Coronary artery (tissue), 2 donors: ENCODE measurements around the gene BICD1.

Experiments
- DNase-seq: peaks from one replicate; pipeline ENCODE4 v3.0.0-alpha.2; 2017; ENCODE audit warnings: low spot score
- H3K27ac ChIP-seq, 2 donors: fragments of 200-600 bp; sonication (generic); one replicate each; pipeline ENCODE4 v1.5.1; 2016 to 2019
- H3K4me3 ChIP-seq: fragments of 200-600 bp; sonication (generic); 2 replicates; pipeline ENCODE4 v1.5.1; 2016; ENCODE audit warnings: mild to moderate bottlenecking, moderate library complexity
- CTCF ChIP-seq: fragments of 200-600 bp; sonication (generic); IDR thresholded peaks from one replicate; pipeline ENCODE4 v1.5.1; 2019; ENCODE audit warnings: antibody characterized with exemption

Gene BICD1

DNA sequence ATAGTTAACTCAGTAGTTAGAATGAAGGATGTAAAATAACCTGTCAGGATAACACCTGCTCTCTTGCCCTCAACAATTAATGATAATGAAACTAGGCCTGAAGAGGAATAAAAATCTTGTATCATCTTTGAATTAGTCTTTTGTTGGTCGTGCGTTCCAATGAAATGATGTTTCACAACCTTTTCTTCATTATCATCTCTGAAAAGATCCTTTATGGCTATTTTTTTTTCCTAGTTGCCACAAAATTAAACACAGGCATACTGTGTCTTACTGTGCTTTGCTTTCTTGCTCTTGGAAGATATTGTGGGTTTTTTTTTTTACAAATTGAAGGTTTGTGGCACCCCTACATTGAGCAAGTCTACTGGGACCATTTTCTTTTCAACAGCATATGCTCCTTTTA, 128.6 kb downstream of the BICD1 start:
- no peak for DNase-seq
- no peak for TF ChIP-seq CTCF
- H3K27ac ChIP-seq, result no peak overlapping the region
- H3K4me3 ChIP-seq, result no peak overlapping the region

GRCh38 chr12:32240162-32240561, 133.5 kb downstream of the BICD1 start:
- Histone ChIP-seq H3K27ac (no peak overlapping the region), H3K4me3 (no peak overlapping the region)
- no peak for TF ChIP-seq CTCF
- no peak for DNase-seq

DNA sequence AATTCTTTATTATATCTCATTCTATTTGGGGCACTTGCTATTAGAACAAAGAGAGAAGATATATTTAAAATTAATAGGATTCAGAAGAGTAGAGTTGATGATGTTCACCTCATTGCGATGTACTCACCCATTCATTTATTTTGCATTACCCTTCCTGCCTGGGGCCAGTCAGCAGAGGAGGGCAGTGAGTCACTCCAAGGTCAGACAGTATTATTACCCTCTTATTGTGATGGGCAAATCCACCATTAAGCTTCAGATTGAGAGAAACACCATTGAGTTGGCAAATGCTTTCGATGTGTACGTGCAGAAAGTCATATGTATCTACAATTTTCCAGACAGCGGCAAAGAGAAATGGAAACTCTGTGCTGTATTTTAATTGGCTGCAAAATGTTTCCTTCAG, 134.2 kb downstream of the BICD1 start:
- DNase-seq, result no peak
- Histone ChIP-seq H3K4me3 (no peak overlapping the region), H3K27ac (no peak overlapping the region)
- no peak for TF ChIP-seq CTCF

- Histone ChIP-seq H3K27ac (no peak overlapping the region), H3K4me3 (no peak overlapping the region)
- no peak for DNase-seq
- TF ChIP-seq CTCF, result no peak
Observed at GRCh38 chr12:32242641-32243040, 136.0 kb downstream of the BICD1 start.

- DNase-seq, result no peak
Observed at GRCh38 chr12:32248441-32249140, 141.9 kb downstream of the BICD1 start.

DNA sequence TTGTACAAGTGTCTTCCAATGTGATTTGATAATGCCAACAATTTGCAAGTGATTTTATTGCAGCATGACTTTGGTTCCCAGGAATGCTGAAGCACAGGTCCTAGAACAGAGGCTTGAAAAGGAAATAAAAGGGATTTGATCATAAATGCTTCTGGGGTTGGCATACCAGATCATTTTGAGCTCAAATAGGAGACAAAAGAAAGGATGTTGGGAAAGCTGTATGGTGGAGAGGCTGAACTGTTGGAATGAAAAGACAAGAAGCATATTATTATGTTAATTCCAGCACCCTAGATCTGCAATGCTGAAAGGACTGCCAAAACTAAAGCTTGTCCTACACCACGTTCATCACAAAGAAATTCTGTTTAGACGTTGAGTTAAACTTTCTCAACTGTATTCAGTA, 143.1 kb downstream of the BICD1 start:
- no peak for DNase-seq
- Histone ChIP-seq H3K4me3 (no peak overlapping the region), H3K27ac (no peak overlapping the region)
- no peak for TF ChIP-seq CTCF

More at GRCh38 chr12:32248441-32249140, 141.9 kb downstream of the BICD1 start:
- H3K27ac ChIP-seq, result no peak overlapping the region
- TF ChIP-seq CTCF, result no peak
- no peak overlapping the region for H3K4me3 ChIP-seq
